GM12878 (cell line): ENCODE data around the gene SYPL1. TPM values are rescaled to one million over a fixed set of nuclear protein-coding genes. Genes with fewer than 3 reads are reported as not detected.

Source experiments
- ATAC-seq: fragments of 200-7000 bp; cut with Tn5 transposase; 3 replicates; pipeline ENCODE4 v1.9.1; 2020; ENCODE audit warnings: mild to moderate bottlenecking, moderate library complexity
- BruUV-seq: library from RNA; stranded (reverse); fragments of 400-500 nt; replicated peaks from 2 replicates; lab custom pipeline; 2021; lab: Mats Ljungman, UMichigan
- CTCF ChIA-PET: fragments of 300-600 bp; sonication (Branson Sonifier 250); formaldehyde crosslinking; extraction: SDS; loops from one replicate; lab custom pipeline; 2021; ENCODE audit warnings: inconsistent platforms; lab: Yijun Ruan, JAX
- POLR2A ChIA-PET: fragments of 350-600 bp; formaldehyde crosslinking; extraction: SDS; loops from one replicate; lab custom pipeline; 2021; ENCODE audit warnings: inconsistent platforms; lab: Charles Lee
- RAD21 ChIA-PET: fragments of 300-600 bp; sonication (Branson Sonifier 250); formaldehyde crosslinking; loops from one replicate; lab custom pipeline; 2023; ENCODE audit warnings: antibody characterized with exemption; ENCODE audit not compliant: unreplicated experiment; lab: Charles Lee
- SMC1A ChIA-PET: fragments of 300-600 bp; sonication (Branson Sonifier 250); formaldehyde crosslinking; loops from one replicate; lab custom pipeline; 2023; ENCODE audit not compliant: unreplicated experiment, uncharacterized antibody; lab: Charles Lee
- DNase-seq: peaks from one replicate; pipeline ENCODE4 v3.0.0-alpha.2; 2011; ENCODE audit warnings: low read depth, low spot score
- FAIRE-seq: peaks from 3 replicates; lab custom pipeline; 2011; peaks lifted over from hg19 to GRCh38; lab: Jason Lieb, UNC
- H2AFZ ChIP-seq: 2 replicates; pipeline ENCODE4 v1.6.0; 2011; ENCODE audit warnings: low read depth, low read length, control low read depth; ENCODE audit not compliant: control insufficient read depth
- H3K27ac ChIP-seq: 2 replicates; pipeline ENCODE4 v1.5.1; 2011; ENCODE audit warnings: control low read depth; ENCODE audit not compliant: control insufficient read depth, insufficient read depth
- H3K27me3 ChIP-seq, 2 experiments: replicated peaks in 1 of 2; 2 replicates each; pipeline versions ENCODE4 v1.6.0 to v1.6.1; 2011; ENCODE audit warnings: low read length in 1 of 2; ENCODE audit not compliant: control insufficient read depth in 2 of 2, insufficient read depth in 2 of 2
- H3K36me3 ChIP-seq, 2 experiments: 2 replicates each; pipeline ENCODE4 v1.5.1; 2011; ENCODE audit warnings: low read length in 1 of 2; ENCODE audit not compliant: control insufficient read depth in 2 of 2, insufficient read depth in 2 of 2
- H3K4me1 ChIP-seq: 2 replicates; pipeline ENCODE4 v1.6.1; 2011; ENCODE audit warnings: mild to moderate bottlenecking, low read length, moderate library complexity, mixed read lengths; ENCODE audit not compliant: control insufficient read depth, insufficient read depth
- H3K4me2 ChIP-seq: 2 replicates; pipeline ENCODE4 v1.6.0; 2011; ENCODE audit warnings: control low read depth; ENCODE audit not compliant: control insufficient read depth, insufficient read depth
- H3K4me3 ChIP-seq: fragments of 200-600 bp; sonication (generic); 2 replicates; pipeline ENCODE4 v1.5.1; 2016
- H3K79me2 ChIP-seq: 2 replicates; pipeline ENCODE4 v1.6.0; 2011; ENCODE audit warnings: low read length; ENCODE audit not compliant: control insufficient read depth, insufficient read depth
- H3K9ac ChIP-seq: 2 replicates; pipeline ENCODE4 v1.8.0; 2011; ENCODE audit warnings: low read length, control low read depth, mixed read lengths; ENCODE audit not compliant: control insufficient read depth, insufficient read depth
- H3K9me3 ChIP-seq: replicated peaks from 3 replicates; pipeline ENCODE4 v1.5.1; 2011; ENCODE audit warnings: mild to moderate bottlenecking, low read length; ENCODE audit not compliant: control insufficient read depth, insufficient read depth
- H4K20me1 ChIP-seq: 2 replicates; pipeline ENCODE4 v1.6.0; 2011; ENCODE audit not compliant: control insufficient read depth, insufficient read depth
- BRCA1 ChIP-seq: IDR thresholded peaks from 2 replicates; pipeline ENCODE4 v1.6.1; 2011; ENCODE audit warnings: low read depth, low read length, improper control_type of control experiment
- CREB1 ChIP-seq: IDR thresholded peaks from 2 replicates; pipeline ENCODE4 v1.6.1; 2012; ENCODE audit warnings: low read depth, mild to moderate bottlenecking, inconsistent platforms
- E2F8 ChIP-seq: fragments of 450-650 bp; IDR thresholded peaks from 2 replicates; pipeline ENCODE4 v1.6.1; 2018; ENCODE audit warnings: mild to moderate bottlenecking, low read depth, moderate library complexity; ENCODE audit not compliant: partially characterized antibody
- ESRRA ChIP-seq: IDR thresholded peaks from 2 replicates; pipeline ENCODE4 v1.6.1; 2012; ENCODE audit warnings: mild to moderate bottlenecking, low read length, improper control_type of control experiment
- MEF2B ChIP-seq: fragments of 450-650 bp; IDR thresholded peaks from 2 replicates; pipeline ENCODE4 v1.6.1; 2018; ENCODE audit warnings: mild to moderate bottlenecking, moderate library complexity; ENCODE audit not compliant: partially characterized antibody, poor library complexity, severe bottlenecking
- MYC ChIP-seq: IDR thresholded peaks from 2 replicates; pipeline ENCODE4 v1.6.1; 2011; ENCODE audit warnings: mild to moderate bottlenecking, low read length, moderate library complexity, inconsistent platforms; ENCODE audit not compliant: insufficient read depth, insufficient replicate concordance, insufficient read length, severe bottlenecking
- NFXL1 ChIP-seq: fragments of 450-650 bp; IDR thresholded peaks from 2 replicates; pipeline ENCODE4 v1.6.1; 2017; ENCODE audit warnings: antibody characterized with exemption, mild to moderate bottlenecking, borderline replicate concordance
- PAX5 ChIP-seq: IDR thresholded peaks from 2 replicates; pipeline ENCODE4 v1.6.1; 2011; ENCODE audit warnings: low read depth, low read length, borderline replicate concordance
- PRDM15 ChIP-seq: fragments of 450-650 bp; formaldehyde crosslinking; IDR thresholded peaks from 2 replicates; pipeline ENCODE4 v1.4.0; 2020; ENCODE audit warnings: mild to moderate bottlenecking, moderate library complexity
- RBBP5 ChIP-seq: fragments of 200-600 bp; sonication (generic); conservative IDR thresholded peaks from 2 replicates; pipeline ENCODE4 v1.6.1; 2016
- RELB ChIP-seq: fragments of 450-650 bp; IDR thresholded peaks from 2 replicates; pipeline ENCODE4 v1.6.1; 2017; ENCODE audit warnings: low read depth, mild to moderate bottlenecking, moderate library complexity
- WRNIP1 ChIP-seq: IDR thresholded peaks from 2 replicates; pipeline ENCODE4 v1.6.1; 2011; ENCODE audit warnings: low read depth, low read length, improper control_type of control experiment, borderline replicate concordance
- ZNF384 ChIP-seq: IDR thresholded peaks from 2 replicates; pipeline ENCODE4 v1.6.1; 2012; ENCODE audit warnings: low read depth, mild to moderate bottlenecking, low read length, improper control_type of control experiment, borderline replicate concordance
- WGBS: methylation state at CpG from one replicate; pipeline ENCODE4 v1.1.6; 2016; ENCODE audit warnings: low lambda C conversion rate; ENCODE audit not compliant: insufficient replicate concordance, insufficient coverage; ENCODE audit errors: missing lambda C conversion rate; 5-methylcytosine and 5-hydroxymethylcytosine counted together
- in situ Hi-C: fragments of 300-500 bp; cut with MboI; formaldehyde crosslinking; loops from 9 replicates; pipeline ENCODE4 v1.14.3; 2018; ENCODE audit warnings: mixed read lengths
- intact Hi-C: fragments of 100-400 bp; cut with micrococcal nuclease; formaldehyde crosslinking; loops from one replicate; pipeline ENCODE4 v1.14.2; 2022; ENCODE audit not compliant: unreplicated experiment
- polyA plus RNA-seq, 11 experiments: library from polyadenylated mRNA; depleted of rRNA in 4 of 11; unstranded in 6 of 11; stranded (reverse) in 5 of 11; fragments of >200 nt; fragmentation: Nextera tagmentation in 4 of 11; fragmentation: Illumina TruSeq in 1 of 11; extraction: Ambion mirVana in 4 of 11; extraction: Trizol in 1 of 11; gene quantifications; 1 replicate in 1 of 11; 2 replicates in 10 of 11; pipeline versions ENCODE4 v1.2.1 to v1.2.3, GENCODE V29; 2011 to 2016; ENCODE audit warnings: inconsistent platforms in 2 of 11, missing spikeins in 2 of 11, low read depth in 1 of 11
- total RNA-seq, 4 experiments: library from RNA; depleted of rRNA in 3 of 4; stranded (reverse); fragments of >200 nt in 3 of 4; fragmentation: Illumina TruSeq in 1 of 4; extraction: Trizol in 1 of 4; gene quantifications; 2 replicates each; pipeline versions ENCODE4 v1.2.1 to v1.2.3, GENCODE V29; 2013 to 2021

Gene SYPL1
- total and polyA plus RNA-seq, 10 of the 15 experiments (the other 5 are each of a cell fraction or from before 2014, with no cell fraction given) = 34.5 to 177 (median 87.3) TPM

GRCh38 chr7:106120500-106120899, 8.4 kb upstream of the SYPL1 start:
- FAIRE-seq = no peak
- Histone ChIP-seq H3K4me2 (no peak overlapping the region), H2AFZ (no peak overlapping the region), H3K36me3 (no peaks in the 10 kb centered on the region), H3K9me3 (no peaks in the 10 kb centered on the region), H4K20me1 (no peaks in the 10 kb centered on the region), H3K79me2 (no peaks in the 10 kb centered on the region), H3K27me3 (no peaks in the 10 kb centered on the region), H3K9ac (no peak overlapping the region), H3K4me1 (no peaks in the 10 kb centered on the region), H3K4me3 (no peak overlapping the region), H3K27ac (no peak overlapping the region)
- RAD21 ChIA-PET = interaction anchor here (1.4 kb wide), 1 partner anchor 33 kb away, joined by 3 read pairs; no protein-coding TSS in a partner anchor
- in situ Hi-C loops (no loop called here), intact Hi-C loops (no loop called here)
- POLR2A ChIA-PET = no interaction called here
- SMC1A ChIA-PET = no interaction called here
- ATAC-seq = no peak
- no peak for DNase-seq
- CTCF ChIA-PET = interaction anchor here (0.7 to 1.0 kb wide), 2 partner anchors 36 to 47 kb away, joined by 3 read pairs; no protein-coding TSS in a partner anchor
- 85% methylated on average over 2 of the region's 2 CpGs for WGBS
- BruUV-seq = no TSS peak
- TF ChIP-seq ZNF384 (no peak), WRNIP1 (no peak), PAX5 (no peak), CREB1 (no peak), E2F8 (no peak), PRDM15 (no peak), NFXL1 (no peak), BRCA1 (no peak), RBBP5 (no peak), MYC (no peak), MEF2B (no peak), RELB (no peak), ESRRA (no peak)
